CD14-positive monocyte (primary cell): ENCODE results near the gene ACTL10. TPM values are rescaled to one million over a fixed set of nuclear protein-coding genes. Genes with fewer than 3 reads are reported as not detected.
A peak's percentile ranks its signal among the peaks of the same experiment; 100 is the strongest.

Experiments used
- DNase-seq, 3 donors: peaks; one replicate each; pipeline ENCODE4 v3.0.0-alpha.2; 2011 to 2022
- H2AFZ ChIP-seq: 2 replicates; pipeline ENCODE4 v1.6.0; 2012; ENCODE audit warnings: mild to moderate bottlenecking, low read depth, low read length, inconsistent platforms; ENCODE audit not compliant: insufficient read depth, poor library complexity, severe bottlenecking
- H3K27ac ChIP-seq, 2 donors: 1 replicate in 1 of 2; 2 replicates in 1 of 2; pipeline ENCODE4 v1.5.1; 2012 to 2013; ENCODE audit warnings: low read length in 2 of 2, control low read depth in 1 of 2, inconsistent platforms in 1 of 2, low read depth in 1 of 2, mild to moderate bottlenecking in 1 of 2
- H3K27me3 ChIP-seq, 2 donors: one replicate each; pipeline versions ENCODE4 v1.6.0 to v1.6.1; 2011 to 2013; ENCODE audit warnings: low read length in 2 of 2; ENCODE audit not compliant: control insufficient read depth in 2 of 2, insufficient read depth in 2 of 2
- H3K36me3 ChIP-seq, 2 donors: replicated peaks in 1 of 2; 1 replicate in 1 of 2; 2 replicates in 1 of 2; pipeline versions ENCODE4 v1.5.1 to v1.6.1; 2012 to 2013; ENCODE audit warnings: low read length in 2 of 2, control low read depth in 1 of 2, inconsistent platforms in 1 of 2, mild to moderate bottlenecking in 1 of 2; ENCODE audit not compliant: insufficient read depth in 2 of 2, control insufficient read depth in 1 of 2
- H3K4me1 ChIP-seq, 2 donors: 1 replicate in 1 of 2; 2 replicates in 1 of 2; pipeline versions ENCODE4 v1.5.1 to v1.6.1; 2012 to 2013; ENCODE audit warnings: low read length in 2 of 2, control low read depth in 1 of 2, inconsistent platforms in 1 of 2, mild to moderate bottlenecking in 1 of 2, moderate library complexity in 1 of 2; ENCODE audit not compliant: insufficient read depth in 2 of 2, control insufficient read depth in 1 of 2
- H3K4me2 ChIP-seq: replicated peaks from 2 replicates; pipeline ENCODE3; 2012; ENCODE audit warnings: low read length, moderate library complexity, mild to moderate bottlenecking; ENCODE audit not compliant: poor library complexity, severe bottlenecking; ENCODE audit errors: extremely low read depth
- H3K4me3 ChIP-seq, 3 experiments: fragments of 200-600 bp in 1 of 3; sonication (generic) in 1 of 3; replicated peaks in 1 of 3; 1 replicate in 2 of 3; 2 replicates in 1 of 3; pipeline ENCODE4 v1.5.1; 2011 to 2013; ENCODE audit warnings: low read length in 3 of 3, mild to moderate bottlenecking in 3 of 3, control low read depth in 2 of 3, low read depth in 2 of 3, inconsistent platforms in 1 of 3, moderate library complexity in 1 of 3
- H3K79me2 ChIP-seq: 2 replicates; pipeline ENCODE4 v1.6.0; 2012; ENCODE audit warnings: mild to moderate bottlenecking, control low read depth, inconsistent platforms, low read length, moderate library complexity; ENCODE audit not compliant: insufficient read depth
- H3K9ac ChIP-seq: 2 replicates; pipeline ENCODE4 v1.6.0; 2017; ENCODE audit warnings: low read length, mild to moderate bottlenecking; ENCODE audit not compliant: insufficient read depth, poor library complexity, severe bottlenecking
- H3K9me3 ChIP-seq, 2 donors: replicated peaks in 1 of 2; 1 replicate in 1 of 2; 2 replicates in 1 of 2; pipeline versions ENCODE4 v1.5.1 to v1.6.1; 2012 to 2013; ENCODE audit warnings: low read length in 2 of 2, control low read depth in 1 of 2; ENCODE audit not compliant: control insufficient read depth in 1 of 2, insufficient read depth in 1 of 2
- H4K20me1 ChIP-seq: 2 replicates; pipeline ENCODE4 v1.6.0; 2012; ENCODE audit warnings: mild to moderate bottlenecking, low read length, control low read depth, moderate library complexity; ENCODE audit not compliant: insufficient read depth
- H3K27ac Mint-ChIP-seq, 7 donors: one replicate each; pipeline ENCODE4 v1.8.0; 2020; ENCODE audit warnings: mild to moderate bottlenecking in 7 of 7, mixed read lengths in 7 of 7, moderate library complexity in 6 of 7, inconsistent platforms in 2 of 7
- H3K27me3 Mint-ChIP-seq, 3 donors: one replicate each; pipeline ENCODE4 v1.8.0; 2021 to 2022; ENCODE audit warnings: low read depth in 3 of 3, mild to moderate bottlenecking in 3 of 3, mixed read lengths in 3 of 3, moderate library complexity in 3 of 3, inconsistent platforms in 1 of 3
- H3K36me3 Mint-ChIP-seq, 2 donors: one replicate each; pipeline ENCODE4 v1.8.0; 2020; ENCODE audit warnings: mixed read lengths in 2 of 2, inconsistent platforms in 1 of 2, mild to moderate bottlenecking in 1 of 2
- H3K4me1 Mint-ChIP-seq: one replicate; pipeline ENCODE4 v1.8.0; 2020; ENCODE audit warnings: mild to moderate bottlenecking, mixed read lengths
- H3K4me3 Mint-ChIP-seq, 2 donors: one replicate each; pipeline ENCODE4 v1.8.0; 2020; ENCODE audit warnings: mild to moderate bottlenecking in 2 of 2, mixed read lengths in 2 of 2, moderate library complexity in 1 of 2
- H3K9me3 Mint-ChIP-seq, 7 donors: one replicate each; pipeline ENCODE4 v1.8.0; 2020 to 2022; ENCODE audit warnings: mixed read lengths in 7 of 7, mild to moderate bottlenecking in 6 of 7, moderate library complexity in 6 of 7, inconsistent platforms in 2 of 7
- WGBS: methylation state at CpG from one replicate; pipeline ENCODE4 v1.1.5; 2013; ENCODE audit warnings: missing lambda C conversion rate; ENCODE audit not compliant: insufficient coverage; 5-methylcytosine and 5-hydroxymethylcytosine counted together
- intact Hi-C, 2 donors: fragments of 100-400 bp; cut with micrococcal nuclease; formaldehyde crosslinking; loops; one replicate each; pipeline versions ENCODE4 v1.15.0 to v1.15.1; 2023
- polyA plus RNA-seq, 3 donors: library from polyadenylated mRNA; depleted of rRNA in 1 of 3; unstranded in 2 of 3; stranded (reverse) in 1 of 3; fragments of 300-500 nt in 2 of 3; fragments of >200 nt in 1 of 3; fragmentation: Illumina TruSeq in 2 of 3; gene quantifications; 1 replicate in 2 of 3; 2 replicates in 1 of 3; pipeline ENCODE4 v1.2.3, GENCODE V29; 2012 to 2021
- TF ChIP-seq, protein P1 (sequence below): fragments of 200-600 bp; IDR thresholded peaks from one replicate; pipeline ENCODE4 v1.8.0; 2022; ENCODE audit warnings: antibody characterized with exemption, mild to moderate bottlenecking

Gene ACTL10
- polyA plus RNA-seq, 3 donors, result 0.31 to 1.2 (median 1.1) TPM

- TF ChIP-seq, protein P1, sequence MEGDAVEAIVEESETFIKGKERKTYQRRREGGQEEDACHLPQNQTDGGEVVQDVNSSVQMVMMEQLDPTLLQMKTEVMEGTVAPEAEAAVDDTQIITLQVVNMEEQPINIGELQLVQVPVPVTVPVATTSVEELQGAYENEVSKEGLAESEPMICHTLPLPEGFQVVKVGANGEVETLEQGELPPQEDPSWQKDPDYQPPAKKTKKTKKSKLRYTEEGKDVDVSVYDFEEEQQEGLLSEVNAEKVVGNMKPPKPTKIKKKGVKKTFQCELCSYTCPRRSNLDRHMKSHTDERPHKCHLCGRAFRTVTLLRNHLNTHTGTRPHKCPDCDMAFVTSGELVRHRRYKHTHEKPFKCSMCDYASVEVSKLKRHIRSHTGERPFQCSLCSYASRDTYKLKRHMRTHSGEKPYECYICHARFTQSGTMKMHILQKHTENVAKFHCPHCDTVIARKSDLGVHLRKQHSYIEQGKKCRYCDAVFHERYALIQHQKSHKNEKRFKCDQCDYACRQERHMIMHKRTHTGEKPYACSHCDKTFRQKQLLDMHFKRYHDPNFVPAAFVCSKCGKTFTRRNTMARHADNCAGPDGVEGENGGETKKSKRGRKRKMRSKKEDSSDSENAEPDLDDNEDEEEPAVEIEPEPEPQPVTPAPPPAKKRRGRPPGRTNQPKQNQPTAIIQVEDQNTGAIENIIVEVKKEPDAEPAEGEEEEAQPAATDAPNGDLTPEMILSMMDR, result no peak
- H3K9me3 Mint-ChIP-seq, result no peaks in the 10 kb centered on the region
- peaks cover 25 to 35% of the 10 kb centered on the region in 2 donors for H3K36me3 Mint-ChIP-seq
- no peak overlapping the region for H2AFZ ChIP-seq
- intact Hi-C loops, result no loop called here
- no peak overlapping the region for H3K9ac ChIP-seq
- H3K27ac Mint-ChIP-seq, result peak overlapping the region in 2 of 7 donors; percentile 61 to 73
- H3K27ac ChIP-seq, result no peak overlapping the region
- no peak overlapping the region for H3K4me3 ChIP-seq
- no peaks in the 10 kb centered on the region for H3K27me3 ChIP-seq
- no peaks in the 10 kb centered on the region for H3K4me1 Mint-ChIP-seq
- no peak overlapping the region for H3K4me3 Mint-ChIP-seq
- H3K36me3 ChIP-seq, result peaks cover 23 to 32% of the 10 kb centered on the region in 2 donors
- H3K4me2 ChIP-seq, result no peak overlapping the region
- no peaks in the 10 kb centered on the region for H3K79me2 ChIP-seq
- 88% methylated on average over 10 of the region's 11 CpGs for WGBS
- DNase-seq, result no peak
- H3K27me3 Mint-ChIP-seq, result peaks cover 0 to 3% (median 0%) of the 10 kb centered on the region in 3 donors
- no peaks in the 10 kb centered on the region for H3K9me3 ChIP-seq
- H3K4me1 ChIP-seq, result no peaks in the 10 kb centered on the region
- H4K20me1 ChIP-seq, result no peaks in the 10 kb centered on the region
These were observed 18.9 kb upstream of the ACTL10 start for GRCh38 chr20:33647603-33648395.

DNA sequence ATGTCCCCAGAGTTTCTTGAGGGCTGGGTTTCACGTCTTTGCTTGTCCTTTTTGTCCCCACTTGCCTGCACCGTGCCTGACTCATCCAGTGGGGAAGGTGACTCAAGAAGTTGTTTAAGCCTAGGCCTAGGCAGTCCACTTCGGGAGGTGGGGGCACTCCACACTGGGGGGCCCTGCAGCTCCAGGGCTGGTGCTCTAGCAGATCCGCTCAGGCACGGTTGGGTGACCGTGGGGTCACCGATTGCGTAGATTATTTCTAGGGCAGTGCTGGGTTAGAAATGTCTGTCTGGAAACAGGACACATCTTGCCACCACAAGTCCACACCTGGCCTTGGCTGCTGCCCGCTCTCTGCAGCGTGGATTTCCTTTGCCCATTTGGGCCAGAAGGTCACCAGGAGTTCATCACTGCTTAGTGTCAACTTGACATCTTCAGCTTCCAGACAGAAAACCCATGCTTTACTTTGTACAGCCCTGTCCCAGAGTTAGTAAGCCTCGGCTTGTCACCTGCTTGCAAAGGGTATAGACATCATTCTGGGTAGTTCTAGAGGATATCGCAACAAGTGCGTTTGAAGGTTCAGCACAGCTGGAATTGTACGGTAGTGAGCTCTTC, 18.2 kb upstream of the ACTL10 start:
- Histone ChIP-seq H3K4me1 (no peaks in the 10 kb centered on the region), H3K9me3 (no peaks in the 10 kb centered on the region), H3K9ac (no peak overlapping the region), H3K27me3 (no peaks in the 10 kb centered on the region), H2AFZ (no peak overlapping the region), H3K36me3 (peaks cover 20 to 28% of the 10 kb centered on the region in 2 donors), H3K4me3 (no peak overlapping the region), H4K20me1 (no peaks in the 10 kb centered on the region), H3K79me2 (no peaks in the 10 kb centered on the region), H3K4me2 (no peak overlapping the region), H3K27ac (no peak overlapping the region)
- Mint-ChIP-seq H3K4me3 (no peak overlapping the region), H3K27ac (no peak overlapping the region), H3K27me3 (peaks cover 0 to 3% (median 2%) of the 10 kb centered on the region in 3 donors), H3K4me1 (peaks cover 4% of the 10 kb centered on the region), H3K9me3 (no peaks in the 10 kb centered on the region), H3K36me3 (peaks cover 21 to 30% of the 10 kb centered on the region in 2 donors)
- intact Hi-C loops, result no loop called here
- TF ChIP-seq, protein P1, result no peak
- 98% methylated on average over 10 of the region's 14 CpGs for WGBS
- no peak for DNase-seq
